GM12873 (cell line): ENCODE results near the gene CYS1.

ENCODE experiments used
- TF ChIP-seq, protein P1 (sequence below): IDR thresholded peaks from 2 replicates; pipeline ENCODE4 v1.5.1; 2012; ENCODE audit warnings: low read depth, mild to moderate bottlenecking, moderate library complexity, low read length, control low read depth; ENCODE audit not compliant: insufficient read depth; ENCODE audit errors: missing control alignments

CYS1 gene

GRCh38 chr2:10058251-10059015 is 21.8 kb downstream of the CYS1 start:
- TF ChIP-seq, protein P1, sequence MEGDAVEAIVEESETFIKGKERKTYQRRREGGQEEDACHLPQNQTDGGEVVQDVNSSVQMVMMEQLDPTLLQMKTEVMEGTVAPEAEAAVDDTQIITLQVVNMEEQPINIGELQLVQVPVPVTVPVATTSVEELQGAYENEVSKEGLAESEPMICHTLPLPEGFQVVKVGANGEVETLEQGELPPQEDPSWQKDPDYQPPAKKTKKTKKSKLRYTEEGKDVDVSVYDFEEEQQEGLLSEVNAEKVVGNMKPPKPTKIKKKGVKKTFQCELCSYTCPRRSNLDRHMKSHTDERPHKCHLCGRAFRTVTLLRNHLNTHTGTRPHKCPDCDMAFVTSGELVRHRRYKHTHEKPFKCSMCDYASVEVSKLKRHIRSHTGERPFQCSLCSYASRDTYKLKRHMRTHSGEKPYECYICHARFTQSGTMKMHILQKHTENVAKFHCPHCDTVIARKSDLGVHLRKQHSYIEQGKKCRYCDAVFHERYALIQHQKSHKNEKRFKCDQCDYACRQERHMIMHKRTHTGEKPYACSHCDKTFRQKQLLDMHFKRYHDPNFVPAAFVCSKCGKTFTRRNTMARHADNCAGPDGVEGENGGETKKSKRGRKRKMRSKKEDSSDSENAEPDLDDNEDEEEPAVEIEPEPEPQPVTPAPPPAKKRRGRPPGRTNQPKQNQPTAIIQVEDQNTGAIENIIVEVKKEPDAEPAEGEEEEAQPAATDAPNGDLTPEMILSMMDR: no peak

DNA sequence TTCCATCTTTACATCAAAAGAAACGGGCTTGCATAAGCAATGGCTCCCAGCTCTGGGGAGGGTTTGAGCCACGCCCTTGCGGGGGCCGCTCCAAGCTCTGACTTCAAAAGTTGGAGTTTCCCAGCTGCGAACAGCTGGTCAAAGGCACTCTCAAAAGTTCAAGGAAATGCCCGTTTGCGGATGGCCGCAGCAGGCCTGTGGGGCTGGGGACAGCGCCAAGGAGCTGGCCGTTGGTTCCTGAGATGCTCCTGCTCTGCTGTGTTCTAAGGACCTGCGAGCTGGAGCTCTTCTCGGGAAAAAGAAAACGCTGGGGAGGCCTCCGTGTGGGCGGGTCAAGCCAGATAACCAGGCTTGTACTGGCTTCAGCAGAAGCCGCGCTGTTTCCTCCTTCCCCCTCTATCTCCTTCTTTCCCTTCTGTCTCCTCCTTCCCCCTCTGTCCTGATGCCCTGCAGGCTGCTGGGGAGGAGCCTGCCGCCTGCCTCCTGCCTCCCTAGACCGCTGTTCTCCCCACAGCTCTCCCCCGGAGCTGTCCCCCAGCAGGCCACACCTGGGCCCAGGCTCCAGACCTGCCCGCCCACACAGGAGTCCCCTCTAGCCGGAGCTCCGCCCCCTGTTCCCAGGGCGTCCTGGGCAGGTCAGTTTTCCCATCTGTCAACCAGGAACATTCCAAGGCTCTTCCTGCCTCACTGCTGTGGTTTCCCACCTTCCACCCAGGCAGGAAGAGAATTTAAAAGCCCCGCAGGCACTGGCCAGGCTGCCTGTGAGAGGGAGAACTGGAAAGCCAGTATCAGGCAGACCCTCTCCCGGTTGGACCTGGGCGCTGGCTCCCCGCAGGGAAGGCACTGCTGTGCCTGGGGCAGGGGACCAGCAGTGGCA is 22.7 kb downstream of the CYS1 start:
- TF ChIP-seq, protein P1: no peak

- TF ChIP-seq, protein P1: no peak
Measured at GRCh38 chr2:10056439-10056838, 23.8 kb downstream of the CYS1 start.

- TF ChIP-seq, protein P1: no peak
Measured at GRCh38 chr2:10054976-10055375, 25.2 kb downstream of the CYS1 start.

DNA sequence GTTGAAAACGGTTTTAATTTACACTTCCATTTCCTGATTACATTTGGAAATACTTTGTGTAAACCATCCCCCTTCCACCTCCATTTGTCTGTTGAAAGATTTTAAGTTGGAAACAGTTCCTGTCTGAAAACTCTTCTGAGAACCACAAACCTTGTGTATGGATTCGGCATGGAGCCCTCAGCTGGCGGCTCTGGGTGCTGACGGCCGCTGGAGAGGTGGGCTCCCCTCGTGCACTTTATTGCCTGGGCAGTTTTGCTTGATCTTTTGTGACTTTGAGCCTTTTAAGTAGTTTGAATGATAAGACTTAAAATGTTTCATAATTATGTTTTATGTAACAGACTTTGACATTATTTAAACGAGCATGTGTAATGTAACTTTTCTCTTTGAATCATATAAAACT is 25.8 kb downstream of the CYS1 start:
- TF ChIP-seq, protein P1: no peak

- TF ChIP-seq, protein P1: no peak
Measured at GRCh38 chr2:10053351-10053750, 26.9 kb downstream of the CYS1 start.

DNA sequence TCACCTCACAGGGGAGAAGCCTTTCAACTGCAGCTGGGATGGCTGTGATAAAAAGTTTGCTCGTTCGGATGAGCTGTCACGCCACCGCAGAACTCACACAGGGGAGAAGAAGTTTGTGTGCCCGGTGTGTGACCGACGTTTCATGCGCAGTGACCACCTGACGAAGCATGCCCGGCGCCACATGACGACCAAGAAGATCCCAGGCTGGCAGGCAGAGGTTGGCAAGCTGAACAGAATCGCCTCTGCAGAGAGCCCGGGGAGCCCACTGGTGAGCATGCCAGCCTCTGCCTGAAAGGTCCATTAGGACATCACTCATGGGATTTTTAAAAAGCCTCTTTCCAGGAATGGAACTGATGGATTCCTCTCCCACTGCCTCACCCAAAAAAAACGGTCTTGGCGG is 28.0 kb downstream of the CYS1 start:
- TF ChIP-seq, protein P1: no peak
